ENCODE measurements around the gene KRT31. TPM values are rescaled to one million over a fixed set of nuclear protein-coding genes. Genes with fewer than 3 reads are reported as not detected.

The KRT31 gene
- polyA plus RNA-seq, 2 of the 4 experiments (the other 2 are of a cell fraction) = not detected

GRCh38 chr17:41413982-41414381 lies 16.6 kb upstream of the KRT31 start:
- 91% methylated on average over 2 of the region's 2 CpGs for WGBS (ENCODE audit: missing lambda C conversion rate)
- no peak for FAIRE-seq
- POLR2A ChIA-PET = no interaction called here
- Histone ChIP-seq H3K4me1 (no peaks in the 10 kb centered on the region), H3K4me3 (no peak overlapping the region), H3K9me3 (no peaks in the 10 kb centered on the region), H3K4me2 (no peak overlapping the region), H3K27ac (no peak overlapping the region)
- no peak for TF ChIP-seq ZFP36 (IDR thresholded peaks at IDR 0.05; ENCODE audit: borderline replicate concordance, partially characterized antibody)
- no peak for TF ChIP-seq NR3C1 (IDR thresholded peaks at IDR 0.05)
- no peak for TF ChIP-seq HOXB5 (CRISPR knock-in tag; IDR thresholded peaks at IDR 0.05)
- TF ChIP-seq HEYL (CRISPR knock-in tag; IDR thresholded peaks at IDR 0.05) = no peak
- no peak for TF ChIP-seq CEBPB (IDR thresholded peaks at IDR 0.05)
- TF ChIP-seq HDAC2 (IDR thresholded peaks at IDR 0.05) = no peak
- TF ChIP-seq CHD2 (IDR thresholded peaks at IDR 0.05; ENCODE audit: low read length, partially characterized antibody) = no peak
- TF ChIP-seq RNF2 (IDR thresholded peaks at IDR 0.05; ENCODE audit: borderline replicate concordance, low read depth) = no peak
- no peak for TF ChIP-seq EP300 (IDR thresholded peaks at IDR 0.05)
- TF ChIP-seq BHLHE40 (IDR thresholded peaks at IDR 0.05; ENCODE audit: low read depth, low read length) = no peak
- no peak for TF ChIP-seq PBX3 (IDR thresholded peaks at IDR 0.05)
- TF ChIP-seq KDM5A (IDR thresholded peaks at IDR 0.05) = no peak
- no peak for ATAC-seq
- CTCF ChIA-PET = interaction anchor here (1.5 to 2.1 kb wide), 2 partner anchors 9 to 166 kb away, joined by 4 to 11 read pairs; no protein-coding TSS in a partner anchor
- no peak for DNase-seq (ENCODE audit: low read depth in 1 of 2, low spot score in 1 of 2)

GRCh38 chr17:41413353-41413957 lies 16.0 kb upstream of the KRT31 start:
- TF ChIP-seq MAZ (IDR thresholded peaks at IDR 0.05; ENCODE audit: borderline replicate concordance, low read depth, low read length) = no peak
- TF ChIP-seq EHMT2 (IDR thresholded peaks at IDR 0.05; ENCODE audit: low read depth) = no peak
- TF ChIP-seq RAD21 (conservative IDR thresholded peaks at IDR 0.05 in 1 of 2, IDR thresholded peaks at IDR 0.05 in 1 of 2) = no peak
- TF ChIP-seq E2F6 (IDR thresholded peaks at IDR 0.05; ENCODE audit: borderline replicate concordance, low read depth) = no peak
- TF ChIP-seq RARB (CRISPR knock-in tag; IDR thresholded peaks at IDR 0.05) = no peak
- TF ChIP-seq SMC3 (IDR thresholded peaks at IDR 0.05) = no peak
- no peak for TF ChIP-seq JUN (IDR thresholded peaks at IDR 0.05)
- TF ChIP-seq CTCF (IDR thresholded peaks at IDR 0.05) = no peak
- TF ChIP-seq HES2 (IDR thresholded peaks at IDR 0.05) = no peak
- FAIRE-seq = peak; percentile 68
- POLR2A ChIA-PET = no interaction called here

More at GRCh38 chr17:41413353-41413957, 16.0 kb upstream of the KRT31 start:
- ATAC-seq (no peak), DNase-seq (ENCODE audit: low read depth in 1 of 2, low spot score in 1 of 2) (no peak)
- CTCF ChIA-PET = interaction anchor here (1.5 to 2.1 kb wide), 3 partner anchors 9 to 166 kb away, joined by 3 to 11 read pairs (median 4); partner anchors contain the start of gene KRT33A
- Histone ChIP-seq H3K4me1 (no peaks in the 10 kb centered on the region), H3K4me3 (no peak overlapping the region), H3K9me3 (no peaks in the 10 kb centered on the region), H3K4me2 (no peak overlapping the region), H3K27ac (no peak overlapping the region)
- WGBS (ENCODE audit: missing lambda C conversion rate) = 57% methylated on average over 5 of the region's 5 CpGs

Measured in A549 (cell line).